ENCODE measurements around the gene LRRC75A.

GRCh38 chr17:16529906-16530305 is 37.9 kb upstream of the LRRC75A start:
- TF ChIP-seq CTCF (optimal IDR thresholded peaks at IDR 0.05 in 1 of 3, IDR thresholded peaks at IDR 0.05 in 1 of 3, conservative IDR thresholded peaks at IDR 0.05 in 1 of 3; ENCODE audit: extremely low read depth in 1 of 3, insufficient read depth in 2 of 3, low read length in 3 of 3) (no peak), EZH2 (IDR thresholded peaks at IDR 0.05; ENCODE audit: low read length) (no peak)

Data from keratinocyte (primary cell).